Right ventricle myocardium inferior (tissue), 1 donor: ENCODE measurements around the gene NSG1. TPM values are rescaled to one million over a fixed set of nuclear protein-coding genes. Genes with fewer than 3 reads are reported as not detected.
A peak's percentile ranks its signal among the peaks of the same experiment; 100 is the strongest.

Source experiments
- ATAC-seq: fragments of 200-7000 bp; cut with Tn5 transposase; one replicate; pipeline ENCODE4 v1.9.1; 2020; ENCODE audit warnings: mild to moderate bottlenecking, moderate library complexity
- DNase-seq: peaks from one replicate; pipeline ENCODE4 v3.0.0; 2021; ENCODE audit errors: missing footprints
- intact Hi-C: fragments of 100-400 bp; cut with DNase I; formaldehyde crosslinking; loops from one replicate; pipeline ENCODE4 v1.11.0; 2022
- total RNA-seq: library from RNA; stranded (reverse); fragmentation: NEBNext Ultra II Directional; extraction: Animal tissue kit (Norgen Biotek cat#: 25700); gene quantifications from one replicate; pipeline ENCODE4 v1.2.1, GENCODE V29; 2021
- donor health status: DM: no; HTN: yes; CAD: no; lungs with severe emphysema.

The NSG1 gene
- total RNA-seq, 1 donor from 2014 or later, result 8.9 TPM

DNA sequence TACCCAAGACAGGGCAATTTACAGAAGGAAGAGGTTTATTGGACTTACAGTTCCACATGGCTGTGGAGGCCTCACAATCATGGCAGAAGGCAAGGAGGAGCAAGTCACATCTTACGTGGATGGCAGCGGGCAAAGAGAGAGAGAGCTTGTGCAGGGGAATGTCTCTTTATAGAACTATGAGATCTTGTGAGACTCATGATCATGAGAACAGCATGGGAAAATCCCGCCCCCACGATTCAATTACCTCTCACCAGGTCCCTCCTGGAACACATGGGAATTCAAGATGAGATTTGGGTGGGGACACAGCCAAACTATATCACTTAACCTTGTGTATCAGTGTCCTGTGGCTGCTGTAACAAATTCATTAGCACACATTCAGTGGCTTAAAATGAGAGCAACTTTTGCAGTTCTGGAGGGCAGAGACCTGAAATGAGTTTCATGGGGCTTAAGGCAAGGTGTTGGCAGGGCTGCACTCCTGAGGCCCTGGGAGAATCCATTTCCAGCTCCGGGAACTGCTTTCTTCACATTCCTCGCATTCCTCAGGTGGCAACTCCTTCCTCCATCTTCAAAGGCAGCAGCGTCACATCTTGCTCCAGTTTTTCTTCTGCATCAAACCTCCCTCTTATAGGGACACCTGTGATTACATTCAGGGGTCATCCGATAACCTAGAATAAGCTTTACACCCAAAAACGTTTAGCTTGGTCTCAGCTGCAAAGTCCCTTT is 22.3 kb upstream of the NSG1 start:
- DNase-seq, result no peak
- intact Hi-C loops, result no loop called here
- no peak for ATAC-seq

DNA sequence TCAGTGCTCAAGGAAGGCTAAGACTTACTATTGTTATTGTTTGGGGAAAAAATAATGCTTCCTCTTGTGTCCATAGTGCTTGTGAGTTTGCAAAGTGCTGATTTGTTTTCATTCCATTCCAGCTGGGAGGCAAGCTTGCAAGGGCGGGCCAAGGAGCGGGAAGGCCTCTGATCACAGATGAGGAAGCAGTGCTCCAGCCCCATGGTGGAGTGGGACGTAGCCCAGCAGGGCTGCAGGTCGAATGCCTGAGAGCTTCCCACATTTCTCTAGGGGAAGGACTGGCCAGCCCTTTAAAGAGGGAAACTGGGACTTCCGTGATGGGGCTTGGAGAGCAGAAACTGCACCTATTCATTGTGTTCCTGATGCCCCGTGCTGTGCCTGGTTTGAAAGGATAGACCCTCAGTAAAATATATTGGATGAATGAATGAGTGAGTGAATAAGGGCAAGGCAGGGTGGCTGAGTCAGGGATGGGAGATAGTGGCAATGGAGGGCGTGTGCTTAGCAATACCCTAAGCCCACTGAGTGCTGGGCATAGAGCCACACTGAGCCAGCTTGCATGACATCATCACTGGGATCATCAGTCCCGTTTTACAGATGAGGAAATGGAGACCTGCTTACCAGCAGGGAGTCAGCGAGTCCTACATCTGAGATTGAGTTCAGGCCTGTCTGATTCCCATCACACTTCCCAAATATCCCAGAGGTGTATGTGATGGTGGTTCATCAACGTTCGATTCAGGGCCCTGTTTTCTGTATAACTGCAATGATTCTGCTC is 17.9 kb upstream of the NSG1 start:
- DNase-seq, result no peak
- intact Hi-C loops, result no loop called here
- ATAC-seq, result no peak

DNA sequence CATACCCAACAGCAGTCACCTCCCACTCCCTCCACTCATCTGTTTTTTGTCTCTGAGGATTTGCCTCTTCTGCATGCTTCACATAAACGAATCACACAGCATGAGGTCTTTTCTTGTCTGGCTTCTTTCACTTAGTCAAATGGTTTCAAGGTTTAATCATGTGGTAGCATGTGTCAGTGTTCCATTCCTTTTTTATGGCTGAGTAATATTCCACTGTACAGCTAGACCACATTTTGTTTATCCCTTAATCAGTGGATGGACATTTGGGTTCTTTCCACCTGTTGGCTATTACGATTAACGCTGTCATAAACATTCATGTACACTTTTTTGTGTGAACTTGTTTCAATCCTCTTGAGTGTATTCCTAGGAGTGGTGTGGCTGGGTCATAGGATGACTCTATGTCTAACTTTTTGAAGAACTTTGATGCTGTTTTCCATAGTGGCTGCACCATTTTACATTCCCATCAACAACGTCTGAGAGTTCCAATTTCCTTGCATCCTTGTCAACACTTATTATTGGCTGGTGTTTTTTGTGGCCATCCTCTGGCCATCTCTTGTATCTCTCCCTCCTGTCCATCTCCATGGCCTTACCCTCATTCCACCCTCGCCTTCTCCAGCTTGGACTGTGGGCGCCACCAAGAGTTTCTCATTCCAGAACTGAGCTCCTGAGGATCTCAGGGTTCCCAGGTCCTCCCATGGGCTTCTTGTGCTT is 12.4 kb upstream of the NSG1 start:
- ATAC-seq, result no peak
- intact Hi-C loops, result no loop called here
- no peak for DNase-seq

DNA sequence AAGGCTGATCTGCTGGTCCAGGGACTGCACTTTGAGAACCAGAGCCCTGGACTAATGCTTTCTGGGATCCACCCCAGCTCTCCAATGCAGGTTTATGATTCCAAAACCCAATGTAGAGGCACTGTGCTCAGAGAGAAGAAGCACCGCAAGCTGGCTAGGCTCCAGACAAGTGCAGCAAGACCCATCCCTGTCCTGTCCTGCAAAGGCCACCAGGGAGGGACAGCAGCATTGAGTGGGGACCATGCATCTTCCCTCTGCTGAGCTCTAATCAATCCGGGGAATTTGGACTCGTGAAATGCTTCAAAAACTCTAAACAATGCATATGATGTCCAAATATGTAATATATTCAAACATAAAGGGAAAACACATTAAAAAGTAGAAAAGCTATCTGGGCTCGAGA is 10.8 kb upstream of the NSG1 start:
- no peak for ATAC-seq
- intact Hi-C loops, result no loop called here
- DNase-seq, result no peak

DNA sequence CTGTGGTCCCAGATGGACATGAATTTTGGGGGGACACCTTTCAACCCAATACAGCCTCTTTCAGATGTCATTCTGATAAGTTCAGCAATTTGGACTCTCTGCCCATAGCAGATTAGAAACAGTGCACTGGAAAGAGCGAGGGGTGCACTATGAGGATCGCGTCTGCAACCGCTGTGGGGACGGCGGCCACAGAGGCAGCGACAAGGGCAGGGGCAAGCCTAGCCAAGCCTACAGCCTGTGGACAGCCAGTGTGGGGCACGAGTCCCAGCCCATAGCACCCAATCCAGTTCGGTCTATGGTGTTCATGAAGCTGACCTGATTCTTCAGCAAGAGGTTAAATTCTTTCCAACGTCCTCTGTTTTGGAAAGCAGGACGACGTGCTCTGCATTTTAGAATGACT is 9.7 kb upstream of the NSG1 start:
- DNase-seq, result no peak
- intact Hi-C loops, result no loop called here

DNA sequence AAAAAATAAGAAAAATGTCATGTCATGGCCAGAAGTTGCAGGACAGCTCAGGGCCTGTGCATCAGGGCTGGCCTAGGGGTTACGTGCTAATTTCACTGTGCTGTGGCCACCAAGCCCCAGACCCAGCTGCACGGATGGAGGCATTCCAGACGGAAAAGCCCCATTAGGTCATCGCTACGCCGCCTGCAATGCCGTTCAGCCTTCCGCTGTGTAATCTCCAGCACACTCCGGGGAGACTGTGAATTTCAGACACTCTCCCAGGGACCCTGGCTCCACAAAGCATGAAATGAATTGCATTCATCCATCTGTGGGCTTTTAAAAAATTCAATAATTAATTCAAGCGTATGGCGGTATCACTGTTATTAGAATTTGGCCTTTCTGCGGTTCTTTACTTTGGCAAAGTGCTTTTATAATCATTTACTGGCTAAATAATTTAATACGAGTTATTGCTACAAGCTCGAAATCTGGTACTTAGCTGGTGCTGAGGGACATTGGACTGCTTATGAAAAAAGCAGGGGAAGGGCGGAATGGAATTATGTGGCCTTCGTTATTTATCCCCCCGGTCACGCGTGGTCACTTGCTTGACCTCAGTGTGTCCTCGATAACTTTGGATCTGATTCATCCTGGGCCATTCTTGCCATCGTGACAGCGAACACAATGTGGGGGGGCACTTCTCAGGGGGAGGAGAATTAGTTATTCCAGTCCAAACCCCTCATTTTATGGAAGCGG is 9.0 kb upstream of the NSG1 start:
- no peak for DNase-seq
- intact Hi-C loops, result no loop called here
- ATAC-seq, result peak; percentile 75

More for the DNA sequence above, 9.7 kb upstream of the NSG1 start:
- no peak for ATAC-seq

DNA sequence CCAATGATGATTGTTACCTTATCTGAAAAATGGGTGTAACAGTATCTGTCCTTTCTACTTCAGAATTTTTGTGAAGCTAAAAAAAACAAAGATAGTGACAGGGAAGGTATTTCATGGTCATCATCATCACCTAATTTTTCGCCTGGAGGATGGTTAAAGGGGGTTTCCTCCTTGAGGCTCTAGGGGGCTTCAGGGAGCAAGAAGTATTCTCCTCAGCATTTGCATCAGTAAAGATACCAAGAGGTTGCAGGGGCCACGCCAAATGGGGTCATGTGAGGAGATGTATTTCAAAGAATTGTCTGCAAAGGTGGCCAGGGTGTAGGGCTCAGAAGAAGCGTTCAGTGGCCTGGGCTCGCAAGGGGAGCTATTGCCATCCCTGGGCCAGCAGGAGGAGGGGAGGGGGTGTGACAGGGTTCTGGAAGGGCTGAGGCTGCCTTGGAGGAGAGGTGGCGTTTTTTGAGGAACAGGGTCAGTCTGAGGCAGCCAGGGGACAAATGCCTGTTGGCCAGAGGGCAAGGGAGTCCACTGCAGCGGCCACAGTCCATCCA is 7.3 kb upstream of the NSG1 start:
- no peak for ATAC-seq

DNA sequence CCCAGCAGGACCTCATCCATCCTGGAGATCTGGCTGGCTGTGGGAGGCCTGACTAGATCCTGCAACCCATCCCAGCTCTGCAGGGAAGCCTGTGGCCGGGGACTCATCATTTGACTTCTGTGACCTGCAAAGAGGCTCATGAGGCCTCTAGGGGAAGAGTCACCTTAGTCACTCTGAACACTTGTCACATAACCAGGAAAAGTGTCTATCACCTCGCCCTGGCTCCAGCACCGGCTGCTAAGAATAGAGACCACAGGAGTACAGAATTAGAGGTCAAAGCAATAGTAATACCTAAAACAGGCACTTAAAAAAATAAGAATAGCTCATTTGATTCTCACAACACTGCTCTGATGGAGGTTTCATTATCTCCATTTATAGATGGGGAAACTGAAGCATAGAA is 3.8 kb upstream of the NSG1 start:
- no peak for DNase-seq
- intact Hi-C loops, result no loop called here
- peak; percentile 75 for ATAC-seq

More for the DNA sequence above, 7.3 kb upstream of the NSG1 start:
- intact Hi-C loops, result no loop called here
- no peak for DNase-seq

DNA sequence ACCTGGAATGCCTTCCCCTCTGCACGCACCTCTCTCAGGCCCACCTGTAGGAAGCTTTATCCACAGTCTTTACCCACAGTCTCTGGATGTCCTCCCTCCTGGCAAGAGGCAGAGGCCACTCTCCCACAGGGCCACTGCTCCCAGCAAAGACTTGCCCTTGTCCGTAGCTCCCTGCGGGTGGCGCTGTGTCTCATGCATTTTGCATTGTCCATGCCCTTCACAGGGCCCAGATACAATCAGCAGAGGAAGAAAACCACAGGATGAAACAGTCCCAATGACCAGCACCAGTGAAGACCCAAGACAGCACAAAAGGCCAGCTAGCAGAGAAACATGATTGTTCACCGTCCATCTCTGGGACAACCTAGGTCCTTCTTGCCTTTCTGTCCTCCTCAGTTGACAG is 2.1 kb upstream of the NSG1 start:
- no peak for DNase-seq
- intact Hi-C loops, result no loop called here
- no peak for ATAC-seq

DNA sequence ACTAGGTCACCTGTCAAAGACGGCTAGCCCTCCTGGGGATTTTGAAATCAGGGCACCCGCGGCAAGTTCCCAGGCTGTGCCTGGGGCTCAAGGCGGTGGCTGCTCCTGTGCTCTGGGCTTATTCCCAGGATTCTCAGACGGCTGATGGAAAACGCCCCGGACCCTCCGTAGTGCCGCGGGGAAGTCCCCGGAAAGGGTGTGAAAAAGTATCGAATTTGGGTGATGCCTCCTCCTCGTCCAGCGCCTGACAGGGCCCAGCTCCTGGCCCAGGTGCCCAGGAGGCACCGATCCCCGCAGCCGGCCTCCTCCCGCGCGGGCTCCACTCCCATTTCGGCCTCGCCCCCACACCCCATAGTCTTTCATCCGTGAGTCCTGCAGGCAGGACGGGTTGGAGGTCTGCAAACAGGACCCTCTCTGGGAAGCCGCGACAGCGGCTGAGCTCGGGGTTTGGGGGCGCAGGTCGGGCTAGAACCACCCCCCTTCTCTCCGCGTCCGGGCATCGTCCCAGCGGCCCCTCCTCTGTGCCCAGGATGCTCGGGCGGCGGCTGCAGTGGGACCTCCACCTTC is 1.1 kb upstream of the NSG1 start:
- no peak for DNase-seq
- ATAC-seq, result no peak

DNA sequence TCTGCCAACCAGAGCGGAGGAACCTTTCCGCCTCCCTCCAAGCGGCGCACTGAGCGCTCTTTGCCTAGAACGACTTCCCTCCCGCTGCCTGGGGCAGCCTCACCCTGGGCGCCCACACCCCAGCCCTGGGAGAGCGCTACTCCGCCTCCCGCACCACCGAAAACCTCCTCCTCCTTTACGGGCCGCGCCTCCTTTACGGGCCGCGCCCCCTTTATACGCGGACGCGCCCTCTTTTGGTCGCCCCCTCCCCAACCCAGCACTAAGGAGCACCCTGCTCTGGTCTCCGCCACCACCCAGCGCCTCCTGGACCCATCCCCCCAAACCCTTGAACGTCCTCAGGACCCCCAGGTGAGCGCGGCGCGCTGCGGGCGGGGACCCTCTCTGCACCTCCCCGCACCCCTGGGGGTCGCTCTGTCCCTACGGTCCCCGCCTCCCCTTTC is 586 bp upstream of the NSG1 start:
- ATAC-seq (no peak), DNase-seq (no peak)
- intact Hi-C loops, result no loop called here

More for the DNA sequence above, 1.1 kb upstream of the NSG1 start:
- intact Hi-C loops, result no loop called here

DNA sequence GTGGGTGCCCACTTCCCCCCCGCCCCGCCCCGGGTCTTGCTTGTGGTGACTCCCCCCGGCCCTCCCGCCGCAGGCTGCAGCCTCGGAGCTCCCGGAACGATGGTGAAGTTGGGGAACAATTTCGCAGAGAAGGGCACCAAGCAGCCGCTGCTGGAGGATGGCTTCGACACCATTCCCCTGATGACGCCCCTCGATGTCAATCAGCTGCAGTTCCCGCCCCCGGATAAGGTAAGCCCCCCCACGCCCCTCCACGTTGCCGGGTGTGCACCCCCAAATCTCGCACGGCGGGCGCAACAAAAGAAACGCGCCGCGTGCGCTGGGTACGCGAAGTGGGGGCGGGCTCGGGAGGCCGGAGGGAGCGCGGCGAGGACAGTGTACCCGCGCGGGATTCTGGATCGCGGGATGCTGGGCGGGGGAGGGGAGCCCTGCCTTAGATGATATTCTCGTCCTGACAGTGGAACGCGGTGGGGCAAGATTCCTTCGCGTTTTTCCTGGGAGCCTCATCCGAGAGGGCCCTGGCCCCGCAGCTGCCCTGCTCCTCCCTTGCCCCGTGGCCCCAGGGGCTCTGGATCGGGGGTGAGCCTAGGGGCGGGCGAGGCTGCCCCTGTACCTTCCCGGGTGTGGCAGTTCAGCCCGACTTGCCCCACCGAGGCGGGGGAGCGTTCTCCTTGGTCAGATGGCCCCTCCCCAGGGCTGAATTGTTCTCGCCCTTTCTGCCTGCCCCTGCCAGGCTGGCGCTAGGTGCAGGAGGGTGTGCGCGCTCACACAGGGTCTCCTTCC is 819 bp downstream of the NSG1 start:
- no peak for ATAC-seq
- DNase-seq, result no peak

DNA sequence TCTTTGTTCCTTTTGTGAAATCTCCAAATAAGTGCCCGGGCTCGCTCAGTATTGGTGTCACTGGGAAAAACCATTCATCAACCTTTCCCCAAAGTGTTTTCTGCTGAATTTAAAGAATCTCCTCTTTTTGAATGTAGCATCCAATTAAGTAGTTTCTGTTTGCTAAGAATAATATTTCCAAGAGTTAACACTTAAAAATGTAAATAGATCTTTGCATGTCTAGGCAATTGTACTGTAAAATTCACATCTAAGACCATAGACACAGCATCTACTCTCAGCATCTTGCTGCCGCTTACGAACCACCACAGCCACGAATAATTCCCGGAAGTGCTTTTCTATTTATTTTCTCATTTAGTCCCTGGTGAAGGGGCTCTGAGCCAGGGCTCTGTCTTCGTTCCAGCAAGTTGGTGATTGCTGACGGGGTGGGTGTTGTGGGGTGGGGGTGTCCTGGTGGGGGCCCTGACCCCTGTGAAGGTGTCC is 1.4 kb downstream of the NSG1 start:
- DNase-seq, result no peak
- intact Hi-C loops, result no loop called here

More for the DNA sequence above, 819 bp downstream of the NSG1 start:
- intact Hi-C loops, result no loop called here

DNA sequence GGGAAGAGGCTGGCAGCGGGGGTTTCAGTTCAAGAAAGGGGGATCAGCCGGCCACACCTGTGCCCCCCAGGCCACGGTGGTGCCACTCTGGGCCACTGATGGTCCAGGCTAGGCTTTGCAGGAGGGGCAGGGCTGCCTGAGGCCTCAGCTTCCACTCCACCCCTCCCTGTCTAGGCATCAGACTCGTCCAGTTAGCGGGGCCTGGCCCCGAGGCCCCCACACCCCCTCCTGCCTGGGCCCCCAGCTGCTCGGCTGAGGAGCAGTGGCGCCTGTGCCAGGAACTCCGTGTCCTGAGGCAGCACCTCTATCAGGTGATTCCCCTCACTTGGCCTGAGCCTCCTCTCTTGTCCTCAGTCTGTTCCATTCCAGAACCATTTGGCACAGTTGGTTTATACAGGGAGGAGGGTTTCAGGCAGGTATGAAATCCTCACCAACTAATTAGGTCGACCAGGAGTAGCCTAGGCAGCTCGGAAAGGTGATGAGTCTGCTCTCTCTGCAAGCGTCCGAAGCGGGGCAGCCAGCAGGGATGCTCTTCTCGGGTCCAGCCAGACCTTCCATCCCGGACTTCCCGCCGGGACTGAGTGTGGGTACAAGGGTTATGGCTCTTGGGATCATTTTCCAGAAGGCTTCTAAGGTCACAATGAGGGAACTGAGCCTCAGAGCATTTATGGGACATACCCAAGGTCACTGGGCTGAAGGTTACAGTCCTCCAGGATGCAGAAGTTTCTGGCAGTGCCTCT is 2.1 kb downstream of the NSG1 start:
- DNase-seq (no peak), ATAC-seq (no peak)
- intact Hi-C loops, result no loop called here

More for the DNA sequence above, 1.4 kb downstream of the NSG1 start:
- no peak for ATAC-seq

DNA sequence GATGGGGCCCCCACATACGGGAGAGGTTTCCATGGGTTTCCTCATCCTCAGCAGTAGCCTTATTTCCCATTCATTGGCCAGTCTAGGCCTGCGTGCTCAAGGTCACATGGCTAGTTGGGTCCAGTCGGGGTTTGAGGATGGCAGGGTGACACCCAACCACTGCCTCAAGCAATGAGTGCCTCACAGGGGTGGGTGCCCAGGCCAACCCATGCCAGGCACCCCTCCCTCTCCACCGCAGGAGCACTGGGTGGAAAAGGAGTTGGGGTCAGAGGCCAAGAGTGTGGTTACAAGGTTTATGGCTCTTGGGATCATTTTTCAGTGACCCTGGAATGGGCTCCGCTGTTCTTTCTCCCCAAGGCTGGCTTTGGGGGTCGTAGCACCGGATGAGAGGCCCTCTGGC is 3.1 kb downstream of the NSG1 start:
- DNase-seq, result no peak
- ATAC-seq, result no peak
- intact Hi-C loops, result no loop called here

DNA sequence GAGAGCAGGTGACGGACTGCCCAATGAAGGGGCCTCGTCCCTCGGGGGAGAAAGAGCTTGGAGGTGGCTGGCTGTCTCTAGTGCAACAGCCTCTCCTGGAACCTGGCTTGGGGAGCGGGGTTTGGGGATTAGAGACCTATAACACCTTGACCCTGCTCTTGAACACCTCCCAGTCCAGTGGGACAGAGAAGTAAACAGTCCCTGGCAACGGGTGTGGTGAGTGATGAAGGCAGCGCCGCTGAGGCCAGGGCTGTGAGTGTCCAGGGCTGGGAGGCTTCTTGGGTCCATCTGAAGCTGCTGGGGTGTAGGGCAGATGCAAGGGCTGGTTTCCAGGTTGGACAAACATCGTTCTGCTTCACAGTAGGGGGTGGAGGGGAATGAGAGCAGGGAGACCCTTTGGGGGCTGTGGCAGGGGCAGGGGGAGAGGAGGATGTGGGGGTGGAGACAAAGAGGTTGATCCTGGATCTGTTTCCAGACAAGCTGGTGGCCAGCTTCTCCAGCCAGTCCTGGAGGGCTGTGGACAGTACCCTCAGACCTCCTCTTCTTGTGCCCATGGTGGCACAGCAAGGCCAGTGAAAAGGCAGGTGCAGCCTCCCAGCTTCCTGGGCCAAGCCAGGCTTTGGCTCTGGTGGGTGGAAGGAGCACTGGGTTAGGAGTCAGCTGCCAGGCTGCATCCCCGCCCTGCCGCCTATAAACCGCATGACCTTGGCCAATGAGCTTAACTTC is 3.8 kb downstream of the NSG1 start:
- intact Hi-C loops, result no loop called here
- DNase-seq, result no peak
- no peak for ATAC-seq
